Measurements from ENCODE around the gene COG6.

COG6 gene

GRCh38 chr13:39729156-39729555 lies 73.7 kb downstream of the COG6 start:
- no peak overlapping the region for H3K4me3 ChIP-seq (ENCODE audit: control insufficient read depth, low read depth, low read length)
- TF ChIP-seq CTCF (conservative IDR thresholded peaks at IDR 0.05; ENCODE audit: control insufficient read depth, insufficient read depth, low read depth, low read length), result no peak
- DNase-seq (ENCODE audit: low read depth), result peak; percentile 5

GRCh38 chr13:39734952-39735351 lies 79.5 kb downstream of the COG6 start:
- DNase-seq (ENCODE audit: low read depth), result no peak
- H3K4me3 ChIP-seq (ENCODE audit: control insufficient read depth, low read depth, low read length), result no peak overlapping the region
- TF ChIP-seq CTCF (conservative IDR thresholded peaks at IDR 0.05; ENCODE audit: control insufficient read depth, insufficient read depth, low read depth, low read length), result no peak

GRCh38 chr13:39737047-39737446 lies 81.6 kb downstream of the COG6 start:
- no peak overlapping the region for H3K4me3 ChIP-seq (ENCODE audit: control insufficient read depth, low read depth, low read length)
- no peak for DNase-seq (ENCODE audit: low read depth)
- TF ChIP-seq CTCF (conservative IDR thresholded peaks at IDR 0.05; ENCODE audit: control insufficient read depth, insufficient read depth, low read depth, low read length), result no peak

GRCh38 chr13:39740761-39741160 lies 85.3 kb downstream of the COG6 start:
- TF ChIP-seq CTCF (conservative IDR thresholded peaks at IDR 0.05; ENCODE audit: control insufficient read depth, insufficient read depth, low read depth, low read length), result no peak
- no peak overlapping the region for H3K4me3 ChIP-seq (ENCODE audit: control insufficient read depth, low read depth, low read length)

GRCh38 chr13:39748961-39749360 lies 93.5 kb downstream of the COG6 start:
- H3K4me3 ChIP-seq (ENCODE audit: control insufficient read depth, low read depth, low read length), result no peak overlapping the region
- no peak for DNase-seq (ENCODE audit: low read depth)
- TF ChIP-seq CTCF (conservative IDR thresholded peaks at IDR 0.05; ENCODE audit: control insufficient read depth, insufficient read depth, low read depth, low read length), result no peak

More at GRCh38 chr13:39740761-39741160, 85.3 kb downstream of the COG6 start:
- DNase-seq (ENCODE audit: low read depth), result no peak

GRCh38 chr13:39749528-39749927 lies 94.1 kb downstream of the COG6 start:
- DNase-seq (ENCODE audit: low read depth), result no peak
- TF ChIP-seq CTCF (conservative IDR thresholded peaks at IDR 0.05; ENCODE audit: control insufficient read depth, insufficient read depth, low read depth, low read length), result no peak
- no peak overlapping the region for H3K4me3 ChIP-seq (ENCODE audit: control insufficient read depth, low read depth, low read length)

- no peak for TF ChIP-seq CTCF (conservative IDR thresholded peaks at IDR 0.05; ENCODE audit: control insufficient read depth, insufficient read depth, low read depth, low read length)
- H3K4me3 ChIP-seq (ENCODE audit: control insufficient read depth, low read depth, low read length), result no peak overlapping the region
- DNase-seq (ENCODE audit: low read depth), result no peak
Observed at GRCh38 chr13:39751805-39752204, 96.3 kb downstream of the COG6 start.
